GM12874 (cell line): ENCODE results near the gene SIM2.

Experiments
- TF ChIP-seq, protein P1 (sequence below): IDR thresholded peaks from 2 replicates; pipeline ENCODE4 v1.5.1; 2011; ENCODE audit warnings: low read depth, mild to moderate bottlenecking, control low read depth, low read length, moderate library complexity; ENCODE audit not compliant: insufficient read depth

SIM2 gene

DNA sequence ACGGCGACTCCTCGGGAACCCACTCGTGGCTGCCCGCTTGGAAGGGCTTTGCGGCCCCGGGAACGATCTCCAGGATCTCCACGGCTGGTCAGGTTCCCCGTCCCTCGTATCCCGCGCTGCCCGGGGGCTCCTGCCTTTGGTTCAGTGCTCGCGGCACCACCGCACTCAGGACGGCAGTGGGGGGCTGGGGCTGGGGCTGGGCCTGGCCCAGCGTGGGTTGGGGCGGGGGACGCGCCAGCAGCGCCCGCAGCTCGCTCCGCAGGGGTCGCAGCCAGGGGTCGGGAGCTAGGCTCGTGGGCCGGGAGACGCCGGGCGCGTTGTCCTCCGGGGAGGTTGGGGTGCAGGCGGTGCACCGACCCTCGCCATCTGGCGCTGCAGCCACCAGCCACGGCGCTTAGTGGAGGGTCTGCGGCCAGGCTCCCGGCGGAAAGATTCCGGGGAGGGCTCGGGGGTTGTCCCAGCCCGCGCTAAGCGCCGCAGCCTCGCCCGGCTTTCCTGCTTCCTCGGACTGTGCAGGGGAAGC lies 8.9 kb downstream of the SIM2 start:
- TF ChIP-seq, protein P1, sequence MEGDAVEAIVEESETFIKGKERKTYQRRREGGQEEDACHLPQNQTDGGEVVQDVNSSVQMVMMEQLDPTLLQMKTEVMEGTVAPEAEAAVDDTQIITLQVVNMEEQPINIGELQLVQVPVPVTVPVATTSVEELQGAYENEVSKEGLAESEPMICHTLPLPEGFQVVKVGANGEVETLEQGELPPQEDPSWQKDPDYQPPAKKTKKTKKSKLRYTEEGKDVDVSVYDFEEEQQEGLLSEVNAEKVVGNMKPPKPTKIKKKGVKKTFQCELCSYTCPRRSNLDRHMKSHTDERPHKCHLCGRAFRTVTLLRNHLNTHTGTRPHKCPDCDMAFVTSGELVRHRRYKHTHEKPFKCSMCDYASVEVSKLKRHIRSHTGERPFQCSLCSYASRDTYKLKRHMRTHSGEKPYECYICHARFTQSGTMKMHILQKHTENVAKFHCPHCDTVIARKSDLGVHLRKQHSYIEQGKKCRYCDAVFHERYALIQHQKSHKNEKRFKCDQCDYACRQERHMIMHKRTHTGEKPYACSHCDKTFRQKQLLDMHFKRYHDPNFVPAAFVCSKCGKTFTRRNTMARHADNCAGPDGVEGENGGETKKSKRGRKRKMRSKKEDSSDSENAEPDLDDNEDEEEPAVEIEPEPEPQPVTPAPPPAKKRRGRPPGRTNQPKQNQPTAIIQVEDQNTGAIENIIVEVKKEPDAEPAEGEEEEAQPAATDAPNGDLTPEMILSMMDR: no peak

DNA sequence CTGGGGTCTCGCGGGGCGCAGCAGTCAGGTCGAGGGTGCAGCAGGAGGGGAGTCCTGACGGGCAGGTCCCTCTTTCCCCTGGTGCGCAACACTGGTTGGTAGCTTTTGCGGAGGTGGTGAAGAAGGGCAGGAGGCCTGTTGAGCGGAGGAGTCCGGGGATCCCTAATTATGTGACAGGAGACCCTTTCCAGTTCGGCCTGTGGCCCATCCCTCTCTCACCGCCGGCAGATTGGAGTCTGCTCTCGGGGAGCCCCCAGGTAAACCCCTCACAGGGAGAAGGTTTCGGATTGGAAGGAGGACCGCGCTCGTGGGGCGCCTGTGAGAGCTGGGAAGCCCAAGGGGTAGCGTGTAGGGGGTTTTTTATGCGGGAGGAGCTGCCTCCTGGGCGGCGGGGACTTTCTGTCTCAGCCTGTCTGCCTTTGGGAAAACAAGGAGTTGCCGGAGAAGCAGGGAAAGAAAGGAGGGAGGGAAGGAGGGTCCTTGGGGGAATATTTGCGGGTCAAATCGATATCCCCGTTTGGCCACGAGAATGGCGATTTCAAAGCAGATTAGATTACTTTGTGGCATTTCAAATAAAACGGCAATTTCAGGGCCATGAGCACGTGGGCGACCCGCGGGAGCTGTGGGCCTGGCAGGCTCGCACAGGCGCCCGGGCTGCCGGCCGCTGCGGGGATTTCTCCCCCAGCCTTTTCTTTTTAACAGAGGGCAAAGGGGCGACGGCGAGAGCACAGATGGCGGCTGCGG lies 9.5 kb downstream of the SIM2 start:
- TF ChIP-seq, protein P1: no peak

DNA sequence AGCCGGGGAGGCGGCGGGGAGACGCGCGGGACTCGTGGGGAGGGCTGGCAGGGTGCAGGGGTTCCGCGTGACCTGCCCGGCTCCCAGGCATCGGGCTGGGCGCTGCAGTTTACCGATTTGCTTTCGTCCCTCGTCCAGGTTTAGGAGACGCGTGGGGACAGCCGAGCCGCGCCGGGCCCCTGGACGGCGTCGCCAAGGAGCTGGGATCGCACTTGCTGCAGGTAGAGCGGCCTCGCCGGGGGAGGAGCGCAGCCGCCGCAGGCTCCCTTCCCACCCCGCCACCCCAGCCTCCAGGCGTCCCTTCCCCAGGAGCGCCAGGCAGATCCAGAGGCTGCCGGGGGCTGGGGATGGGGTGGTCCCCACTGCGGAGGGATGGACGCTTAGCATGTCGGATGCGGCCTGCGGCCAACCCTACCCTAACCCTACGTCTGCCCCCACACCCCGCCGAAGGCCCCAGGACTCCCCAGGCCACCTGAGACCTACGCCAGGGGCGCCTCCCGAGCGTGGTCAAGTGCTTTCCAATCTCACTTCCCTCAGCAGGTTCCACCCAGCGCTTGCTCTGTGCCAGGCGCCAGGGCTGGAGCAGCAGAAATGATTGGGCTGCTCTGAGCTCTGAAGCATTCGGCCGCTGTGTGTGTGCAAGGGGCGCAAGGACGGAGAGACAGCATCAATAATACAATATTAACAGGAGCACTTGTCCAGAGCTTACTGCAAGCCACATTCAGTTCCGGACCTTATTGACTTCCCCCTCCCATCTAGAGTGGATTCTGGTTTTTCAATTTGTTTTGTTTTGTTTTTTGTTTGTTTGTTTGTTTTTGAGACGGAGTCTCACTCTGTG lies 10.3 kb downstream of the SIM2 start:
- TF ChIP-seq, protein P1: no peak

DNA sequence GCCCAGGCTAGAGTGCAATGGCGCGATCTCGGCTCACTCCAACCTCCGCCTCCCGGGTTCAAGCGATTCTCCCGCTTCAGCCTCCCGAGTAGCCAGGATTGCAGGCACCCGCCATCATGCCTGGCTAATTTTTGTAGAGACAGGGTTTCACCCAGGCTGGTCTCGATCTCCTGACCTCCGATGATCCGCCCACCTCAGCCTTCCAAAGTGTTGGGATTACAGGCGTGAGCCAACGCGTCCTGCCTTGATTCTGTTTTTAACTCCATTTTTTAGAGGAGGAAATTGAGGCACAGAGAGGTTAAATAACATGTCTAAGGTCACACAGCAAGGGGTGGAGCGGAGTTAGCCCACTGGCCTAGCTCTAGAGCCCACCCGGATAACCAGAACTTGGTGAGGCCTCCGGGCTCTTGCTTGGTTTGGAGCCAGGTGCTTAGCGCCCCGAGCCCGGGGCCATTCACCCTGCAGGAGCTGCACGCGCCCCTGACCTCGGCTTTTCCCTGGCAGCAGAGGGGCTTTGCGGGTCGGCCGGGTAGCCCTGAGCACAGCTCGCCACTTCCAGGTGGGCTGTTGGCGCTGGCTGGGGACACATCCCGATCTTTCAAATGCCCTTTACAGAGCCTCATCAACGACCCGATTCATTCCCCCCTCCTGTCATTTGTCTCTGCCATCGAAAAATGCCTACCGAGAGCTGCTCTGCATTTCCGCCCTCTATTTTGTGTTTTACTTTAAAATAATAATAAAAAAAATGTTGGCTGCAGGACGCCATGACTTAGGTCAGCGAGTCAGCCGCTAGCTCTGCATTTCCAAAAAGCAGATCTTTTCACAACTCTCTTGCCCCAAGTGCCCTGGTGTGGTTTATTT lies 11.2 kb downstream of the SIM2 start:
- TF ChIP-seq, protein P1: no peak

DNA sequence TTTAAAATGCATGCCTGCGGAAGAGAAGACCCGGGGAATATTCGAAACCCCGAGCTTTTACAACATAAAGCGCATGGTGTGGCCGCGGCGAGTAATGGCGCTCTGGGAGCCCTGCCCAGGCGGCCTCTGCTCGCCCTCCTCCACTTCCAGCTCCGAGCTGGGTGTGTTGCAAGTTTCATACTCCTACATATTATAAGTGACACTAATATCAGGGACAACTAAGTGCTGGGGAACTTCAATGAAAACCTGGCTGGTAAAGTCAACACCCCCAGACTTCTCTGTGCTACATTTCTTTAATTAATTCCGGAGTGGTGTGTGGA lies 11.8 kb downstream of the SIM2 start:
- TF ChIP-seq, protein P1: no peak

DNA sequence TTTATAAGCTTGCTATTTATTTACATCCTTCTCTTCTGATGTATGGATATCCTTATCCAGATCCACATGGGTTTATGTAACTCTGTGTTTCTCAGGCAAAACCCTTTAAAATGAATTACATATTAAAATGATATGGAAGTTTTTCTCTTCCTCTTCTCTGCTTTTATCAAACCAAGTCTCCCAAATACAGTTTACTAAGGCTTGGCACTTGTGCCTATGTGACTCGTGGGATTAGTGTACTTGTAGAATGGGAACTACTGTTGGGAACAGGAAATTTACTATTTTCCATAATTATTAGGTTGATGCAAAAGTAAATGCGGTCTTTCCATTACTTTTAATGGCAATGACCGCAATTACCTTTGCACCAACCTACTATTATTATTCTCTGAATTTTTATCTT lies 14.8 kb downstream of the SIM2 start:
- TF ChIP-seq, protein P1: no peak

DNA sequence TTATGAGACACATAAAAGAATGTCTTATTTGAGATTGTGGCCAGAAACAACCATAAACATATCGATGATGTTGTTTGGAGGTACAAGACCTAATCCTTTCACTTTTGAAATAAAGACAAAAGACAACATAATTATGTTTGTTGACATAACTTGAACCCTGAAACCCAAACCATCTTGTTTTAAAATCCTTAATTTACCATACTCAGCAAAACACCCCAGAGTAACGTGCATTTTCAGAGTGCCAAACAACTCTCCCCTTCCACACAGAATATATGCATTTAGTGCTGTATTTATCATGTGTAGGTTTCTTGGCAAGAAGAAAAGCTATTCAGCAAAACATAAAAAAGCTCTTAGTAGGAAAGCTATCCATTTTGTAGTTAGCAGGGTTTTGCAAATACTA lies 17.5 kb downstream of the SIM2 start:
- TF ChIP-seq, protein P1: no peak
